ENCODE measurements around the gene MITF.

Gene MITF

GRCh38 chr3:70000028-70000410 lies 260.8 kb downstream of the MITF start:
- no peak overlapping the region for H3K4me3 ChIP-seq (ENCODE audit: low read depth, low read length)
- no peak for TF ChIP-seq CTCF (IDR thresholded peaks at IDR 0.05; ENCODE audit: control insufficient read depth, extremely low read depth, insufficient read depth)
- DNase-seq (ENCODE audit: low read depth) = no peak

- TF ChIP-seq CTCF (IDR thresholded peaks at IDR 0.05; ENCODE audit: control insufficient read depth, extremely low read depth, insufficient read depth) = no peak
- DNase-seq (ENCODE audit: low read depth) = no peak
- no peak overlapping the region for H3K4me3 ChIP-seq (ENCODE audit: low read depth, low read length)
Measured at GRCh38 chr3:70000563-70001081, 261.4 kb downstream of the MITF start.

GRCh38 chr3:70003119-70003518 lies 263.9 kb downstream of the MITF start:
- DNase-seq (ENCODE audit: low read depth) = no peak
- TF ChIP-seq CTCF (IDR thresholded peaks at IDR 0.05; ENCODE audit: control insufficient read depth, extremely low read depth, insufficient read depth) = no peak
- no peak overlapping the region for H3K4me3 ChIP-seq (ENCODE audit: low read depth, low read length)

- H3K4me3 ChIP-seq (ENCODE audit: low read depth, low read length) = no peak overlapping the region
- TF ChIP-seq CTCF (IDR thresholded peaks at IDR 0.05; ENCODE audit: control insufficient read depth, extremely low read depth, insufficient read depth) = no peak
- DNase-seq (ENCODE audit: low read depth) = no peak
Measured at GRCh38 chr3:70006089-70006488, 266.8 kb downstream of the MITF start.

GRCh38 chr3:70010346-70010745 lies 271.1 kb downstream of the MITF start:
- no peak for TF ChIP-seq CTCF (IDR thresholded peaks at IDR 0.05; ENCODE audit: control insufficient read depth, extremely low read depth, insufficient read depth)
- DNase-seq (ENCODE audit: low read depth) = no peak
- H3K4me3 ChIP-seq (ENCODE audit: low read depth, low read length) = no peak overlapping the region

- peak; percentile 77 for DNase-seq (ENCODE audit: low read depth)
- no peak overlapping the region for H3K4me3 ChIP-seq (ENCODE audit: low read depth, low read length)
- no peak for TF ChIP-seq CTCF (IDR thresholded peaks at IDR 0.05; ENCODE audit: control insufficient read depth, extremely low read depth, insufficient read depth)
Measured at GRCh38 chr3:70011582-70011981, 272.3 kb downstream of the MITF start.
